Ascending aorta (tissue), 2 donors: ENCODE measurements around the gene OPTC. TPM values are rescaled to one million over a fixed set of nuclear protein-coding genes. Genes with fewer than 3 reads are reported as not detected.
A peak's percentile ranks its signal among the peaks of the same experiment; 100 is the strongest.

Experiments
- DNase-seq, 2 donors: peaks; one replicate each; pipeline ENCODE4 v3.0.0-alpha.2; 2019; ENCODE audit warnings: low spot score in 2 of 2
- H3K27ac ChIP-seq, 2 donors: fragments of 200-600 bp; sonication (generic); one replicate each; pipeline ENCODE4 v1.5.1; 2016 to 2017; ENCODE audit warnings: mild to moderate bottlenecking in 1 of 2
- H3K27me3 ChIP-seq: fragments of 200-600 bp; sonication (generic); one replicate; pipeline ENCODE4 v1.5.1; 2017
- H3K36me3 ChIP-seq, 2 donors: fragments of 200-600 bp; sonication (generic); one replicate each; pipeline ENCODE4 v1.5.1; 2016
- H3K4me1 ChIP-seq, 2 donors: fragments of 200-600 bp; sonication (generic); one replicate each; pipeline ENCODE4 v1.5.1; 2016 to 2017; ENCODE audit warnings: mild to moderate bottlenecking in 1 of 2
- H3K4me3 ChIP-seq, 2 donors: fragments of 200-600 bp; sonication (generic); one replicate each; pipeline ENCODE4 v1.5.1; 2016 to 2017; ENCODE audit warnings: mild to moderate bottlenecking in 1 of 2
- H3K9me3 ChIP-seq, 2 donors: fragments of 200-600 bp; sonication (generic); one replicate each; pipeline ENCODE4 v1.5.1; 2016
- intact Hi-C: fragments of 100-400 bp; cut with DNase I; formaldehyde crosslinking; loops from one replicate; pipeline ENCODE4 v1.15.1; 2023
- total RNA-seq: library from RNA; depleted of rRNA; stranded (reverse); fragments of >200 nt; gene quantifications from one replicate; pipeline ENCODE4 v1.1.0, GENCODE V29; 2016
- TF ChIP-seq, protein P1 (sequence below), 3 experiments: fragments of 200-600 bp in 2 of 3; fragments of 450-650 bp in 1 of 3; sonication (generic) in 2 of 3; IDR thresholded peaks; one replicate each; pipeline ENCODE4 v1.5.1; 2016 to 2019; ENCODE audit warnings: antibody characterized with exemption in 3 of 3, mild to moderate bottlenecking in 1 of 3, moderate library complexity in 1 of 3

OPTC gene
- total RNA-seq, 1 donor from 2014 or later = not detected

DNA sequence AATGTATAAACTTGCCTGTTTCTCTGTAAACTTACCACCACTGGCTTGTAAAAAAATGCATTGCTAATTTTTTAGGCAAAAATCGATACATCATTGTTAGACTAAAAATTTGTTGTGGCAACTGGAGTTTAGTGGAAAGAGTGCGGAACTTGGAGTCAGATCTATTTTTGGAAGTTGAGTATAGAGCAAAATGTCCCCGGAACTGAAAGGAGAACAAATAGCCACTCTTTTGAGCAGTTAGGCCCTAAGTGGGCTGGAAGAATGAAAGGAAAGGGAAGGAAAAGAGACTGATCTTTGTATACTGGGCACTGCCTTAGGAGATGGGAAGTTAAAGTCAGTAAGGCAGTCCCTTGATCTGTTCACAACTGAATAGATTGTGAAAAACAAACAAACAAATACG, 30.2 kb downstream of the OPTC start:
- peaks cover 4 to 41% of the 10 kb centered on the region in 2 donors for H3K4me1 ChIP-seq
- no peaks in the 10 kb centered on the region for H3K27me3 ChIP-seq
- DNase-seq = no peak
- H3K36me3 ChIP-seq = no peaks in the 10 kb centered on the region
- H3K4me3 ChIP-seq = no peak overlapping the region
- TF ChIP-seq, protein P1, sequence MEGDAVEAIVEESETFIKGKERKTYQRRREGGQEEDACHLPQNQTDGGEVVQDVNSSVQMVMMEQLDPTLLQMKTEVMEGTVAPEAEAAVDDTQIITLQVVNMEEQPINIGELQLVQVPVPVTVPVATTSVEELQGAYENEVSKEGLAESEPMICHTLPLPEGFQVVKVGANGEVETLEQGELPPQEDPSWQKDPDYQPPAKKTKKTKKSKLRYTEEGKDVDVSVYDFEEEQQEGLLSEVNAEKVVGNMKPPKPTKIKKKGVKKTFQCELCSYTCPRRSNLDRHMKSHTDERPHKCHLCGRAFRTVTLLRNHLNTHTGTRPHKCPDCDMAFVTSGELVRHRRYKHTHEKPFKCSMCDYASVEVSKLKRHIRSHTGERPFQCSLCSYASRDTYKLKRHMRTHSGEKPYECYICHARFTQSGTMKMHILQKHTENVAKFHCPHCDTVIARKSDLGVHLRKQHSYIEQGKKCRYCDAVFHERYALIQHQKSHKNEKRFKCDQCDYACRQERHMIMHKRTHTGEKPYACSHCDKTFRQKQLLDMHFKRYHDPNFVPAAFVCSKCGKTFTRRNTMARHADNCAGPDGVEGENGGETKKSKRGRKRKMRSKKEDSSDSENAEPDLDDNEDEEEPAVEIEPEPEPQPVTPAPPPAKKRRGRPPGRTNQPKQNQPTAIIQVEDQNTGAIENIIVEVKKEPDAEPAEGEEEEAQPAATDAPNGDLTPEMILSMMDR (IDR thresholded peaks at IDR 0.05) = no peak
- H3K27ac ChIP-seq = peak overlapping the region; percentile 42 to 68
- intact Hi-C loops = loop anchor here (5.0 kb wide), 1 partner anchor 33 kb away; no protein-coding TSS in a partner anchor
- no peaks in the 10 kb centered on the region for H3K9me3 ChIP-seq

GRCh38 chr1:203524824-203525223, 30.9 kb downstream of the OPTC start:
- H3K27ac ChIP-seq = peak overlapping the region in 1 of 2 donors; percentile 42
- peaks cover 4 to 41% of the 10 kb centered on the region in 2 donors for H3K4me1 ChIP-seq
- H3K9me3 ChIP-seq = no peaks in the 10 kb centered on the region
- intact Hi-C loops = loop anchor here (5.0 kb wide), 1 partner anchor 32 kb away; no protein-coding TSS in a partner anchor
- H3K36me3 ChIP-seq = no peaks in the 10 kb centered on the region
- DNase-seq = no peak
- H3K4me3 ChIP-seq = no peak overlapping the region
- H3K27me3 ChIP-seq = no peaks in the 10 kb centered on the region
- TF ChIP-seq, protein P1 (IDR thresholded peaks at IDR 0.05) = no peak

GRCh38 chr1:203525685-203526084, 31.7 kb downstream of the OPTC start:
- TF ChIP-seq, protein P1 (IDR thresholded peaks at IDR 0.05) = no peak
- intact Hi-C loops = no loop called here
- Histone ChIP-seq H3K4me3 (no peak overlapping the region), H3K27me3 (no peaks in the 10 kb centered on the region), H3K36me3 (no peaks in the 10 kb centered on the region), H3K4me1 (peaks cover 4 to 34% of the 10 kb centered on the region in 2 donors), H3K9me3 (no peaks in the 10 kb centered on the region), H3K27ac (no peak overlapping the region)
- no peak for DNase-seq

DNA sequence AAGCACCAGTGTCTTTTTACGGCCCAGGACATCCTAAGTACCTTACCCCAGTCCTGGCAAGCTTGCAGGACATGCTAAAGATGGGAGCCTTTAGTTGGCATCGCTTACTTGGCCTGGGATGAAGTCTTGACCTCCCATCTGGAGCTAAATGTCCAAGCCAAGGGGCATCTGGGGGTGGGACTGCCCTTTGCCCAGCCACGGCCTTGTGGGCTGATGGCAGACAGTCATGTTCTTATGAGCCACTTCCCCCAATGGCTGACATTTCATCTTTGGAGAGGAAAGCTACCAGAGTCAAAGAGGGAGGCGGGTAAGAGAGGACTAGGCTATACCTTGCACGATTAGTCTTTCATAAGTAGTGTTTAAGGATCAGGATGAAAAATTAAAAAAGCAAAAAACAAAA, 32.2 kb downstream of the OPTC start:
- DNase-seq = no peak
- Histone ChIP-seq H3K4me3 (no peak overlapping the region), H3K27me3 (no peaks in the 10 kb centered on the region), H3K36me3 (no peaks in the 10 kb centered on the region), H3K9me3 (no peaks in the 10 kb centered on the region), H3K4me1 (peaks cover 4 to 31% of the 10 kb centered on the region in 2 donors), H3K27ac (no peak overlapping the region)
- TF ChIP-seq, protein P1 (IDR thresholded peaks at IDR 0.05) = no peak
- intact Hi-C loops = no loop called here

DNA sequence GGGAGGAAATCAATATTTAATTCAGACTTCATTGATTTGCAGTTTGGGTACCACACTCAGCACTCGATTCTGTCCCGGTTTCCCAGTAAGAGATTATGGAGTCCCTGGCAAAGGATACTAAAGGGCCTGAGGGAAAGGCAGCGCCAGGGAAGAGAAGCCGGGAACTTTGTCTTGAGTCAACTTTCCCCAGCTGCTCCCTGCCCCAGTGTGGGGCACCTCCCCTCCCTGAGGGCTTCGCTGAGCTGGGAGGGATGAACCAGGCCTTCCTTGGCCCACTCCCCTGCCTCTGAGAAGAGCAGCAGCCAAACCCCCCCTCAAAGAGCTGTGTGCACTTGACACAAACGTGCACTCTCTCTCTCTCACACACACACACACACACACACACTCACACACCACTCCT, 32.6 kb downstream of the OPTC start:
- H3K9me3 ChIP-seq = no peaks in the 10 kb centered on the region
- DNase-seq = no peak
- intact Hi-C loops = no loop called here
- peaks cover 4 to 29% of the 10 kb centered on the region in 2 donors for H3K4me1 ChIP-seq
- H3K4me3 ChIP-seq = no peak overlapping the region
- no peaks in the 10 kb centered on the region for H3K36me3 ChIP-seq
- TF ChIP-seq, protein P1 (IDR thresholded peaks at IDR 0.05) = no peak
- no peak overlapping the region for H3K27ac ChIP-seq
- no peaks in the 10 kb centered on the region for H3K27me3 ChIP-seq

- peaks cover 4 to 24% of the 10 kb centered on the region in 2 donors for H3K4me1 ChIP-seq
- no peaks in the 10 kb centered on the region for H3K27me3 ChIP-seq
- H3K4me3 ChIP-seq = no peak overlapping the region
- intact Hi-C loops = no loop called here
- H3K36me3 ChIP-seq = no peaks in the 10 kb centered on the region
- TF ChIP-seq, protein P1 (IDR thresholded peaks at IDR 0.05) = no peak
- DNase-seq = no peak
- no peak overlapping the region for H3K27ac ChIP-seq
- H3K9me3 ChIP-seq = no peaks in the 10 kb centered on the region
These were observed 33.1 kb downstream of the OPTC start for GRCh38 chr1:203527013-203527412.
